ENCODE data around the gene EFHC1.

GRCh38 chr6:52549428-52549827, 129.3 kb downstream of the EFHC1 start:
- TF ChIP-seq CTCF (conservative IDR thresholded peaks at IDR 0.05; ENCODE audit: low read length) = no peak
- no peak for TF ChIP-seq EZH2phosphoT487 (IDR thresholded peaks at IDR 0.05; ENCODE audit: borderline replicate concordance, low read depth, low read length)
